CD8-positive, alpha-beta memory T cell (primary cell): ENCODE data around the gene B3GNT7. TPM values are rescaled to one million over a fixed set of nuclear protein-coding genes. Genes with fewer than 3 reads are reported as not detected.

Experiments used
- CTCF ChIA-PET: fragments of 350-600 bp; sonication (Branson Sonifier 250); formaldehyde crosslinking; loops from one replicate; lab custom pipeline; 2021; ENCODE audit warnings: antibody characterized with exemption; lab: Charles Lee
- POLR2A ChIA-PET: fragments of 350-600 bp; sonication (Branson Sonifier 250); formaldehyde crosslinking; loops from one replicate; lab custom pipeline; 2021; ENCODE audit warnings: antibody characterized with exemption; lab: Charles Lee
- DNase-seq, 5 donors: peaks; one replicate each; pipeline versions ENCODE4 v3.0.0 to v3.0.0-alpha.2; 2020 to 2022; ENCODE audit warnings: mixed read lengths in 1 of 5
- H3K27ac ChIP-seq: one replicate; pipeline ENCODE4 v1.7.0; 2013; ENCODE audit warnings: low read depth, mild to moderate bottlenecking, low read length, moderate library complexity
- H3K27me3 ChIP-seq: 2 replicates; pipeline ENCODE4 v1.7.0; 2013; ENCODE audit warnings: low read length, mild to moderate bottlenecking; ENCODE audit not compliant: insufficient read depth, poor library complexity, severe bottlenecking
- H3K36me3 ChIP-seq: 2 replicates; pipeline ENCODE4 v1.7.0; 2013; ENCODE audit warnings: mild to moderate bottlenecking, low read length, moderate library complexity; ENCODE audit not compliant: insufficient read depth
- H3K4me1 ChIP-seq: 2 replicates; pipeline ENCODE4 v1.7.0; 2013; ENCODE audit warnings: mild to moderate bottlenecking, low read length, moderate library complexity; ENCODE audit not compliant: insufficient read depth
- H3K4me3 ChIP-seq: 2 replicates; pipeline ENCODE4 v1.7.0; 2013; ENCODE audit warnings: mild to moderate bottlenecking, low read length
- H3K9me3 ChIP-seq: 2 replicates; pipeline ENCODE4 v1.7.0; 2013; ENCODE audit warnings: mild to moderate bottlenecking, low read length
- H3K27ac Mint-ChIP-seq, 8 donors: one replicate each; pipeline ENCODE4 v1.8.0; 2020 to 2021; ENCODE audit warnings: mixed read lengths in 8 of 8, mild to moderate bottlenecking in 6 of 8, inconsistent platforms in 3 of 8, moderate library complexity in 3 of 8
- H3K27me3 Mint-ChIP-seq, 2 donors: one replicate each; pipeline ENCODE4 v1.8.0; 2020 to 2021; ENCODE audit warnings: mixed read lengths in 2 of 2, mild to moderate bottlenecking in 1 of 2, moderate library complexity in 1 of 2
- H3K36me3 Mint-ChIP-seq, 3 donors: one replicate each; pipeline ENCODE4 v1.8.0; 2020 to 2021; ENCODE audit warnings: mixed read lengths in 3 of 3, inconsistent platforms in 1 of 3, mild to moderate bottlenecking in 1 of 3
- H3K4me1 Mint-ChIP-seq, 3 donors: one replicate each; pipeline ENCODE4 v1.8.0; 2020 to 2021; ENCODE audit warnings: mixed read lengths in 3 of 3, inconsistent platforms in 1 of 3, mild to moderate bottlenecking in 1 of 3
- H3K4me3 Mint-ChIP-seq, 7 donors: one replicate each; pipeline ENCODE4 v1.8.0; 2020 to 2021; ENCODE audit warnings: mixed read lengths in 7 of 7, mild to moderate bottlenecking in 6 of 7, moderate library complexity in 4 of 7, inconsistent platforms in 2 of 7
- H3K9me3 Mint-ChIP-seq, 5 donors: one replicate each; pipeline ENCODE4 v1.8.0; 2020 to 2022; ENCODE audit warnings: mixed read lengths in 5 of 5, mild to moderate bottlenecking in 3 of 5, moderate library complexity in 2 of 5, inconsistent platforms in 1 of 5
- polyA plus RNA-seq: library from polyadenylated mRNA; unstranded; fragments of 300-500 nt; fragmentation: Illumina TruSeq; gene quantifications from one replicate; pipeline ENCODE4 v1.2.3, GENCODE V29; 2021
- total RNA-seq, 2 experiments: library from RNA; stranded (reverse); gene quantifications; one replicate each; pipeline ENCODE4 v1.2.3, GENCODE V29; 2021

The B3GNT7 gene
- total and polyA plus RNA-seq, 3 experiments from 2014 or later = 0.13 to 0.16 (median 0.14) TPM

- no peak overlapping the region for H3K4me3 ChIP-seq
- CTCF ChIA-PET = no interaction called here
Observed at GRCh38 chr2:231431606-231432005, 36.1 kb downstream of the B3GNT7 start.

GRCh38 chr2:231433990-231434389, 38.5 kb downstream of the B3GNT7 start:
- Histone ChIP-seq H3K27me3 (no peaks in the 10 kb centered on the region), H3K36me3 (no peaks in the 10 kb centered on the region), H3K27ac (no peak overlapping the region), H3K9me3 (no peaks in the 10 kb centered on the region), H3K4me3 (no peak overlapping the region), H3K4me1 (no peaks in the 10 kb centered on the region)
- ChIA-PET CTCF (no interaction called here), POLR2A (no interaction called here)
- peaks cover 0 to 15% (median 9%) of the 10 kb centered on the region in 3 donors for H3K36me3 Mint-ChIP-seq
- no peak overlapping the region for H3K4me3 Mint-ChIP-seq
- peaks cover 6 to 16% (median 12%) of the 10 kb centered on the region in 5 donors for H3K9me3 Mint-ChIP-seq
- DNase-seq = no peak
- H3K27ac Mint-ChIP-seq = no peak overlapping the region
- peaks cover 0 to 5% (median 0%) of the 10 kb centered on the region in 3 donors for H3K4me1 Mint-ChIP-seq
- peaks cover 0 to 2% of the 10 kb centered on the region in 2 donors for H3K27me3 Mint-ChIP-seq

More at GRCh38 chr2:231431606-231432005, 36.1 kb downstream of the B3GNT7 start:
- peaks cover 0 to 3% of the 10 kb centered on the region in 2 donors for H3K27me3 Mint-ChIP-seq
- peaks cover 5 to 12% (median 6%) of the 10 kb centered on the region in 3 donors for H3K4me1 Mint-ChIP-seq
- peak overlapping the region in 1 of 8 donors; percentile 72 for H3K27ac Mint-ChIP-seq
- Histone ChIP-seq H3K27ac (no peak overlapping the region), H3K27me3 (no peaks in the 10 kb centered on the region), H3K4me1 (peaks cover 5% of the 10 kb centered on the region), H3K9me3 (no peaks in the 10 kb centered on the region), H3K36me3 (no peaks in the 10 kb centered on the region)
- no peak overlapping the region for H3K4me3 Mint-ChIP-seq
- H3K9me3 Mint-ChIP-seq = peaks cover 6 to 16% (median 12%) of the 10 kb centered on the region in 5 donors
- POLR2A ChIA-PET = no interaction called here
- no peak for DNase-seq
- H3K36me3 Mint-ChIP-seq = peaks cover 0 to 15% (median 7%) of the 10 kb centered on the region in 3 donors

GRCh38 chr2:231436957-231437356, 41.4 kb downstream of the B3GNT7 start:
- no peaks in the 10 kb centered on the region for H3K36me3 ChIP-seq
- Mint-ChIP-seq H3K36me3 (peaks cover 0 to 6% (median 2%) of the 10 kb centered on the region in 3 donors), H3K27me3 (no peaks in the 10 kb centered on the region), H3K4me3 (no peak overlapping the region), H3K4me1 (peaks cover 0 to 5% (median 0%) of the 10 kb centered on the region in 3 donors), H3K9me3 (peaks cover 0 to 4% (median 2%) of the 10 kb centered on the region in 5 donors), H3K27ac (peak overlapping the region in 1 of 8 donors; percentile 61)
- ChIA-PET CTCF (interaction anchor here (0.6 kb wide), 1 partner anchor 1776 kb away, joined by 3 read pairs; no protein-coding TSS in a partner anchor), POLR2A (interaction anchor here (0.6 kb wide), 1 partner anchor 8 kb away, joined by 3 read pairs; no protein-coding TSS in a partner anchor)
- DNase-seq = no peak
- H3K27me3 ChIP-seq = no peaks in the 10 kb centered on the region
- H3K9me3 ChIP-seq = no peaks in the 10 kb centered on the region
- H3K4me1 ChIP-seq = no peaks in the 10 kb centered on the region
- H3K4me3 ChIP-seq = no peak overlapping the region
- no peak overlapping the region for H3K27ac ChIP-seq

GRCh38 chr2:231449503-231450054, 54.1 kb downstream of the B3GNT7 start:
- Mint-ChIP-seq H3K4me3 (no peak overlapping the region), H3K27me3 (no peaks in the 10 kb centered on the region), H3K27ac (no peak overlapping the region), H3K9me3 (no peaks in the 10 kb centered on the region), H3K36me3 (peaks cover 0 to 28% (median 5%) of the 10 kb centered on the region in 3 donors), H3K4me1 (peaks cover 5 to 8% (median 8%) of the 10 kb centered on the region in 3 donors)
- no peak for DNase-seq
- Histone ChIP-seq H3K9me3 (no peaks in the 10 kb centered on the region), H3K4me3 (no peak overlapping the region), H3K36me3 (peaks cover 21% of the 10 kb centered on the region), H3K27me3 (no peaks in the 10 kb centered on the region), H3K4me1 (no peaks in the 10 kb centered on the region), H3K27ac (no peak overlapping the region)
- POLR2A ChIA-PET = interaction anchor here (0.6 kb wide), 1 partner anchor 64 kb away, joined by 3 read pairs; no protein-coding TSS in a partner anchor
- CTCF ChIA-PET = no interaction called here

GRCh38 chr2:231450548-231450989, 55.1 kb downstream of the B3GNT7 start:
- H3K4me1 Mint-ChIP-seq = peaks cover 8 to 14% (median 10%) of the 10 kb centered on the region in 3 donors
- POLR2A ChIA-PET = no interaction called here
- Histone ChIP-seq H3K9me3 (no peaks in the 10 kb centered on the region), H3K4me1 (no peaks in the 10 kb centered on the region), H3K4me3 (no peak overlapping the region), H3K27ac (no peak overlapping the region), H3K36me3 (peaks cover 31% of the 10 kb centered on the region), H3K27me3 (no peaks in the 10 kb centered on the region)
- H3K9me3 Mint-ChIP-seq = no peaks in the 10 kb centered on the region
- H3K27me3 Mint-ChIP-seq = peaks cover 0 to 2% of the 10 kb centered on the region in 2 donors
- DNase-seq = no peak
- peaks cover 0 to 38% (median 8%) of the 10 kb centered on the region in 3 donors for H3K36me3 Mint-ChIP-seq
- no peak overlapping the region for H3K27ac Mint-ChIP-seq
- CTCF ChIA-PET = interaction anchor here (0.8 to 3.4 kb wide), 8 partner anchors 8 to 347 kb away, joined by 3 to 37 read pairs (median 8); partner anchors contain the start of gene NCL
- H3K4me3 Mint-ChIP-seq = no peak overlapping the region

Other genes with a start within 250 kb of the B3GNT7 start
- gene ARMC9, start 197.1 kb upstream of the B3GNT7 start, total RNA-seq = 1 to 10 TPM; 5.3 to 6.4 TPM
- 1.0 TPM for gene ARMC9, start 197.1 kb upstream of the B3GNT7 start, polyA plus RNA-seq
- 1,000 to 10,000 TPM; 1,673 to 1,772 TPM for gene NCL, start 68.8 kb downstream of the B3GNT7 start, total RNA-seq
- 568 TPM for gene NCL, start 68.8 kb downstream of the B3GNT7 start, polyA plus RNA-seq
- under 1 TPM; 0.15 to 0.18 TPM for gene NMUR1, start 134.7 kb downstream of the B3GNT7 start, total RNA-seq
- 2.7 TPM for gene NMUR1, start 134.7 kb downstream of the B3GNT7 start, polyA plus RNA-seq
- gene TEX44, start 197.2 kb downstream of the B3GNT7 start, total RNA-seq = not detected
- not detected for gene TEX44, start 197.2 kb downstream of the B3GNT7 start, polyA plus RNA-seq